Neuronal stem cell (in vitro differentiated cells): Measurements from ENCODE around the gene PCCA.

Experiments used
- DNase-seq: peaks from one replicate; pipeline ENCODE4 v3.0.0-alpha.2; 2013; ENCODE audit warnings: low spot score
- H2AFZ ChIP-seq: one replicate; pipeline ENCODE4 v1.6.1; 2013; ENCODE audit warnings: mild to moderate bottlenecking, low read length, inconsistent platforms
- H2AK5ac ChIP-seq: 2 replicates; pipeline ENCODE4 v1.6.1; 2013; ENCODE audit warnings: low read depth, mild to moderate bottlenecking, inconsistent platforms, low read length, moderate library complexity, mixed read lengths
- H2BK120ac ChIP-seq: 2 replicates; pipeline ENCODE4 v1.6.1; 2013; ENCODE audit warnings: low read depth, mild to moderate bottlenecking, inconsistent platforms, low read length, moderate library complexity, mixed read lengths
- H2BK12ac ChIP-seq: one replicate; pipeline ENCODE4 v1.6.1; 2013; ENCODE audit warnings: low read length, inconsistent platforms
- H2BK15ac ChIP-seq: 2 replicates; pipeline ENCODE4 v1.6.1; 2013; ENCODE audit warnings: mild to moderate bottlenecking, low read length, inconsistent platforms, mixed read lengths
- H2BK5ac ChIP-seq: one replicate; pipeline ENCODE4 v1.6.1; 2013; ENCODE audit warnings: inconsistent platforms, mild to moderate bottlenecking, low read length, moderate library complexity
- H3K14ac ChIP-seq: one replicate; pipeline ENCODE4 v1.6.1; 2013; ENCODE audit warnings: low read length, inconsistent platforms
- H3K18ac ChIP-seq: 2 replicates; pipeline ENCODE4 v1.6.1; 2013; ENCODE audit warnings: low read length, inconsistent platforms
- H3K23ac ChIP-seq: 2 replicates; pipeline ENCODE4 v1.6.1; 2013; ENCODE audit warnings: low read depth, mild to moderate bottlenecking, mixed read lengths, low read length, inconsistent platforms; ENCODE audit not compliant: poor library complexity
- H3K27ac ChIP-seq: replicated peaks from 3 replicates; pipeline ENCODE4 v1.5.1; 2013; ENCODE audit warnings: low read length, inconsistent platforms
- H3K27me3 ChIP-seq, 3 experiments: 2 replicates each; pipeline ENCODE4 v1.6.1; 2013; ENCODE audit warnings: low read length in 3 of 3, mild to moderate bottlenecking in 2 of 3, inconsistent platforms in 1 of 3, low read depth in 1 of 3, mixed read lengths in 1 of 3, moderate library complexity in 1 of 3; ENCODE audit not compliant: control insufficient read depth in 3 of 3, insufficient read depth in 3 of 3
- H3K36me3 ChIP-seq, 2 donors: replicated peaks in 1 of 2; 2 replicates each; pipeline ENCODE4 v1.6.1; 2013; ENCODE audit warnings: low read length in 2 of 2; ENCODE audit not compliant: control insufficient read depth in 2 of 2, insufficient read depth in 2 of 2
- H3K4ac ChIP-seq: 2 replicates; pipeline ENCODE4 v1.6.1; 2013; ENCODE audit warnings: inconsistent platforms, mild to moderate bottlenecking, low read length, moderate library complexity
- H3K4me1 ChIP-seq, 2 donors: 1 replicate in 1 of 2; 2 replicates in 1 of 2; pipeline ENCODE4 v1.6.1; 2013; ENCODE audit warnings: low read length in 2 of 2, low read depth in 1 of 2; ENCODE audit not compliant: control insufficient read depth in 2 of 2, insufficient read depth in 1 of 2
- H3K4me2 ChIP-seq: one replicate; pipeline ENCODE4 v1.6.1; 2013; ENCODE audit warnings: mild to moderate bottlenecking, low read length, inconsistent platforms; ENCODE audit not compliant: insufficient read depth, poor library complexity, severe bottlenecking
- H3K4me3 ChIP-seq, 2 donors: 2 replicates each; pipeline ENCODE4 v1.5.1; 2013; ENCODE audit warnings: low read length in 2 of 2, mild to moderate bottlenecking in 2 of 2, inconsistent platforms in 1 of 2, moderate library complexity in 1 of 2
- H3K79me1 ChIP-seq: one replicate; pipeline ENCODE4 v1.6.1; 2013; ENCODE audit warnings: low read depth, mild to moderate bottlenecking, inconsistent platforms, low read length, moderate library complexity
- H3K9ac ChIP-seq: one replicate; pipeline ENCODE4 v1.6.1; 2013; ENCODE audit warnings: mild to moderate bottlenecking, low read depth, low read length, inconsistent platforms; ENCODE audit not compliant: poor library complexity
- H3K9me3 ChIP-seq, 2 donors: replicated peaks in 1 of 2; 2 replicates each; pipeline versions ENCODE3 to v1.6.1; 2013; ENCODE audit warnings: low read length in 2 of 2, mild to moderate bottlenecking in 2 of 2, inconsistent platforms in 1 of 2, low read depth in 1 of 2, mixed read lengths in 1 of 2, moderate library complexity in 1 of 2; ENCODE audit not compliant: control insufficient read depth in 2 of 2, insufficient read depth in 1 of 2
- H4K8ac ChIP-seq: one replicate; pipeline ENCODE4 v1.6.1; 2013; ENCODE audit warnings: low read depth, mild to moderate bottlenecking, inconsistent platforms, low read length, moderate library complexity
- H4K91ac ChIP-seq: one replicate; pipeline ENCODE4 v1.6.1; 2013; ENCODE audit warnings: low read length, low read depth, mild to moderate bottlenecking, inconsistent platforms; ENCODE audit not compliant: poor library complexity
- WGBS, 2 donors: extraction: QIAGEN DNeasy Blood & Tissue Kit; methylation state at CpG; one replicate each; pipeline ENCODE4 v1.1.7; 2013; ENCODE audit warnings: missing lambda C conversion rate in 2 of 2, mixed read lengths in 1 of 2; ENCODE audit not compliant: insufficient read length in 2 of 2, insufficient replicate concordance in 1 of 2; ENCODE audit errors: extremely low coverage in 2 of 2; 5-methylcytosine and 5-hydroxymethylcytosine counted together

PCCA gene

DNA sequence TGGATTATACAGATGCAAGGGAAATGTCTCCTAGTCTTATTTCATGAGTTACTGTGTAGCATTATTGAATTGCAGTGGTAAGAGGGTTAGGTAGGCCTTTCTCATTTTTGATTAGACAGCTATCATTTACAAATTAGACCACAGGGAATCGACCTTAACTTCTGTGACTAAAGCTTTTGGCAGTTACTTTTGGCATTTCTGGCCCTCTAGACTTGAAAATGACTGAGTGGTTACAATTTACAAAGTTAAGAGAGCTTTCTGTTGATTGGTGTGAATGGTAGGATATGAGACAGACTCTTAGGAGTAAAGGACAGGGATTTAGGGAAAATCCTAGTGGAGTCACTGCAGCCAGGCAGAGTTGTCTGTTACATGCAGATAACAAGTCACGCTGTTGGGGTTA, 413.6 kb downstream of the PCCA start:
- H4K8ac ChIP-seq = no peak overlapping the region
- no peak overlapping the region for H3K27ac ChIP-seq
- no peak overlapping the region for H2AK5ac ChIP-seq
- no peak overlapping the region for H4K91ac ChIP-seq
- no peak overlapping the region for H2BK15ac ChIP-seq
- no peaks in the 10 kb centered on the region for H3K27me3 ChIP-seq
- H3K14ac ChIP-seq = no peak overlapping the region
- no peak for DNase-seq
- H3K36me3 ChIP-seq = no peaks in the 10 kb centered on the region
- H2BK12ac ChIP-seq = no peak overlapping the region
- WGBS, 2 donors = no CpG with 5 or more reads among the region's 2 CpGs
- H3K4ac ChIP-seq = no peak overlapping the region
- H3K4me2 ChIP-seq = no peak overlapping the region
- H3K79me1 ChIP-seq = no peaks in the 10 kb centered on the region
- no peak overlapping the region for H3K23ac ChIP-seq
- H2BK5ac ChIP-seq = no peak overlapping the region
- H3K18ac ChIP-seq = no peak overlapping the region
- H2BK120ac ChIP-seq = no peak overlapping the region
- H3K9me3 ChIP-seq = no peaks in the 10 kb centered on the region
- H2AFZ ChIP-seq = no peak overlapping the region
- H3K4me3 ChIP-seq = no peak overlapping the region
- peaks cover 0 to 3% of the 10 kb centered on the region in 2 donors for H3K4me1 ChIP-seq
- H3K9ac ChIP-seq = no peak overlapping the region

DNA sequence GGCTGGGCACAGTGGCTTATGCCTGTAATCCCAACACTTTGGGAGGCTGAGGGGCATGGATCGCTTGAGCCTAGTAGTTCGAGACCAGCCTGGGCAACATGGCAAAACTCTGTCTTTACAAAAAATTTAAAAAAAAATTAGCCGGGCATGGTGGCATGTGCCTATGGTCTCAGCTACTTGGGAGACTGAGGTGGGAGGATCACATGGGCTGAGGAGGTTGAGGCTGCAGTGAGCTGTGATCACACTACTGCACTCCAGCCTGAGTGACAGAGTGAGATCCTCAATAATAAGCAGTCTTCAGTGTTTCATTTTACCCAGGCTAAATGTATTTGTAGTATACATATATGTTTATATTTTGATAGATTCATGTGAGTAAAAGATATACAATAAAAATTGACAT, 414.7 kb downstream of the PCCA start:
- no peak overlapping the region for H2BK120ac ChIP-seq
- H4K8ac ChIP-seq = no peak overlapping the region
- H2BK5ac ChIP-seq = no peak overlapping the region
- no peak overlapping the region for H3K9ac ChIP-seq
- H3K9me3 ChIP-seq = no peaks in the 10 kb centered on the region
- no peak overlapping the region for H3K27ac ChIP-seq
- no peak overlapping the region for H2BK12ac ChIP-seq
- H3K36me3 ChIP-seq = no peaks in the 10 kb centered on the region
- no peak overlapping the region for H4K91ac ChIP-seq
- no peaks in the 10 kb centered on the region for H3K79me1 ChIP-seq
- H3K14ac ChIP-seq = no peak overlapping the region
- H3K4me3 ChIP-seq = no peak overlapping the region
- H3K18ac ChIP-seq = no peak overlapping the region
- no peak overlapping the region for H3K4me2 ChIP-seq
- H3K4me1 ChIP-seq = peaks cover 3 to 4% of the 10 kb centered on the region in 2 donors
- H3K23ac ChIP-seq = no peak overlapping the region
- no peaks in the 10 kb centered on the region for H3K27me3 ChIP-seq
- DNase-seq = no peak
- no peak overlapping the region for H2BK15ac ChIP-seq
- no peak overlapping the region for H3K4ac ChIP-seq
- H2AFZ ChIP-seq = no peak overlapping the region
- WGBS, 2 donors = no CpG with 5 or more reads among the region's 3 CpGs
- H2AK5ac ChIP-seq = no peak overlapping the region

DNA sequence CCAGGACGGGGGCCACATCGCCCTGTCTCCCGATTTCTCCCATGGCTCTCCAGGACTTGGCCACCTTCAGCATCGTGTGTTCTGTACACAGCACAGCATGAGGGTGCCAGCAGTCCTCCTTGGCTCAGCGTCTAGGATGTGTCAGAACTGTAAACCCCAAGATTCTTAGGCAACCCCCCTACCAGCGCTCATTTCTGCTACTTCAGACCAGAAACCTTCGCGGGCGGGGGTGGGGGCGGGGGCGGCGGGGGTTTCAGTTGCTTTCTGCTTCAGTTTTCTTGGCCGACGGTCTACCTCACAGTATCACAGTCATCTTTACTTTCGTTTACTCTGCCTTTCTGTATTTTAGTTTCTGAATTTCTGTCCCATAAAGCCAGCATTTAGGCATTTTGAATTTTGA, 417.3 kb downstream of the PCCA start:
- DNase-seq = no peak
- no peak overlapping the region for H3K4me3 ChIP-seq
- no peak overlapping the region for H2BK5ac ChIP-seq
- H2BK15ac ChIP-seq = no peak overlapping the region
- no peak overlapping the region for H4K91ac ChIP-seq
- H3K4me1 ChIP-seq = peaks cover 5 to 21% of the 10 kb centered on the region in 2 donors
- H3K4ac ChIP-seq = no peak overlapping the region
- no peaks in the 10 kb centered on the region for H3K9me3 ChIP-seq
- H4K8ac ChIP-seq = no peak overlapping the region
- no peaks in the 10 kb centered on the region for H3K36me3 ChIP-seq
- H3K27ac ChIP-seq = no peak overlapping the region
- no peaks in the 10 kb centered on the region for H3K79me1 ChIP-seq
- no peaks in the 10 kb centered on the region for H3K27me3 ChIP-seq
- no peak overlapping the region for H2BK12ac ChIP-seq
- no peak overlapping the region for H3K4me2 ChIP-seq
- no peak overlapping the region for H2AK5ac ChIP-seq
- H2BK120ac ChIP-seq = no peak overlapping the region
- H3K23ac ChIP-seq = peak overlapping the region; percentile 44
- H3K9ac ChIP-seq = no peak overlapping the region
- H2AFZ ChIP-seq = no peak overlapping the region
- no peak overlapping the region for H3K18ac ChIP-seq
- no CpG with 5 or more reads among the region's 15 CpGs for WGBS, 2 donors
- H3K14ac ChIP-seq = no peak overlapping the region

DNA sequence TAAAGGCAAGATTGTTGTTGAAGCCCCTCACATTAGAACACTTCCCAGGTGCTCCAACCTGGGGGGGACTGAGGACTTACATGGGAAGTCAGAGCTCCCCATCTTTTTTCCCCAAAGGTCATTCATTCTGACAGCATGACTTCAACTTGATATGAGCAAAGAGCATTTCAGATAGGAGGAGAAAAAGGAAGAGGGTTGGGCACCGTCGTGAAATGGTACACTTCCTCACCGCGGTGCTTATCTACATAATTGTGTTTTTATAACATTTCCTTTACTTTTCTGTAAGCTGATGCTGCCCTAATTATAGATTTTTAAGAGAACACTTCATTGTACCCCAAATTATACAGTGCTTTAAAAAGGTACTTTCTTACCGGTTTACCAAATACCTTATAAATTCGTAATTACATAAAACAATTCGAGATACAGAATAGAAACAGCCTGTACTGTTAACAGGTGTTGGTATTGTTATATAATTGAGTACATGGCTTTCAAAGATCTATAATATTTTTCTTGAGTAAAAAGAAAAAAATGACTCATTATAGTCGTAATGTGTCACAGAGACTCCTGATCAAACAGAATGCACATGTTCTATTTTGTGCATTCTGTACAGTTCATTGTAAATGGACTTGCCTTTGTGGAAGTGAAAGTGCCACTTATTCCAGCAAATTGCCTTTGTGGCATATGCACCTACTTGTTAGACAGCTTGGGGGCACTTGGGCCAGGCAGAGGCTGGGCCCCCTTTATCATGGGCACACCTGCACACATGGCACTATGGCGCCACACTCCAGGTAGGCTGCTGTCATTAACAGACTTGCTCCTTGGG, 417.9 kb downstream of the PCCA start:
- no peak overlapping the region for H3K23ac ChIP-seq
- H3K4me2 ChIP-seq = no peak overlapping the region
- H3K4me3 ChIP-seq = no peak overlapping the region
- H3K14ac ChIP-seq = no peak overlapping the region
- no peaks in the 10 kb centered on the region for H3K27me3 ChIP-seq
- no CpG with 5 or more reads among the region's 9 CpGs for WGBS, 2 donors
- H3K4me1 ChIP-seq = peaks cover 5 to 26% of the 10 kb centered on the region in 2 donors
- H4K8ac ChIP-seq = no peak overlapping the region
- H2BK12ac ChIP-seq = no peak overlapping the region
- no peak overlapping the region for H2BK120ac ChIP-seq
- H2AK5ac ChIP-seq = no peak overlapping the region
- no peaks in the 10 kb centered on the region for H3K36me3 ChIP-seq
- H3K9me3 ChIP-seq = no peaks in the 10 kb centered on the region
- H3K27ac ChIP-seq = no peak overlapping the region
- no peak overlapping the region for H2BK15ac ChIP-seq
- H4K91ac ChIP-seq = no peak overlapping the region
- H3K4ac ChIP-seq = no peak overlapping the region
- H2BK5ac ChIP-seq = no peak overlapping the region
- DNase-seq = no peak
- peaks cover 3% of the 10 kb centered on the region for H3K79me1 ChIP-seq
- no peak overlapping the region for H3K9ac ChIP-seq
- H3K18ac ChIP-seq = no peak overlapping the region
- no peak overlapping the region for H2AFZ ChIP-seq
